NCI-H510A treated with DMSO at 0.1 percent for 48 hours (cell line): ENCODE measurements around the gene ZEB2.

Experiments used
- DNase-seq: peaks from one replicate; lab custom pipeline; 2025; lab: John Stamatoyannopoulos, UW

ZEB2 gene

DNA sequence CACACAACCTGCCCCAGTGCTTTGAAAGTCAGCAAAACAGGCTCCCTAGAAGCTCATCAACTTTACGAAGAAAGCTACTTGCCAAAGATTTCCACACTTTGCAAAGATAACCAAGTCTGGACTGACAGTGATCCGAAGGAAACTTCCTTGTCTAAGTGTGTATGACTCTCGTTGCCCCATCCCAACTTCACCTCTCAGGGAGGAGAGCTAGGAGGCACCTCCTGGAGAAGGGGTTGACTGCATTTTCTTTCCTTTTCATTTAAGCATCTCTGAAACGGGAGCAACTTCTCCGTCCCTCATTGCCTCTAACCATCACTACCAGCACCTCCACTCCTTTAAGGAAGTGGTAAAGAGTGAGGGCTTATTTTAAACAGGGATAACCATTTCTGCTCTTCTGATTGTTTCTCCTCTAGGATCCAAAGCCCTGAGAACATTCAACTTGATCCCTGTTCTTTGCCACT lies 7.0 kb downstream of the ZEB2 start:
- no peak for DNase-seq

GRCh38 chr2:144512470-144512869 lies 7.4 kb downstream of the ZEB2 start:
- DNase-seq, result no peak

- DNase-seq, result no peak
Observed at GRCh38 chr2:144511937-144512336, 8.0 kb downstream of the ZEB2 start.

DNA sequence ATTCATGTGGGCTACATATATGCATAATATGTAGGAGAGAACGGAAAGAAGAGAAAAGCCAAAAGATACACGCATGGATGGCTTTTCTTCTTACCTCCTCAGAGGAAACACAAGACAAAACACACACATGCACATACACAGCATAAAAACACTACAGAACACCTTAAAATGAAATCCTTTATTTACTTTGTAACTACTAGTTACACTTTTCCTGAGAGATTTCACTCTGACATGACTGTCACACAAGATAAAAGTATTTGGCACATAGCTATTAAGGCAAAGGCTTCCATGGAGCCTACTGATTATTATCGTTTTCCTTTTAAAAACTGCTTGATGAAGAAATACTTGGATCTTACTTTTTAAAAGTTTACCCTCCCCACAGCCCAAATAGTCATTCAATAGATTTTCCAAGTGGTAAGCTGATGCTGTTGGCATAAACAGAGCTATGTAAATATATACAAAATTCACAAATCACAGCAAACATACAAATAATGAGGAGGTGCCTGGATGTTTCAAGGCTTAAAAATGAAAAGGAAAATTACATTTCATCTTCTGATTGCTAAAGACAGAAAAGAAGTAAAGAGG lies 8.6 kb downstream of the ZEB2 start:
- no peak for DNase-seq

DNA sequence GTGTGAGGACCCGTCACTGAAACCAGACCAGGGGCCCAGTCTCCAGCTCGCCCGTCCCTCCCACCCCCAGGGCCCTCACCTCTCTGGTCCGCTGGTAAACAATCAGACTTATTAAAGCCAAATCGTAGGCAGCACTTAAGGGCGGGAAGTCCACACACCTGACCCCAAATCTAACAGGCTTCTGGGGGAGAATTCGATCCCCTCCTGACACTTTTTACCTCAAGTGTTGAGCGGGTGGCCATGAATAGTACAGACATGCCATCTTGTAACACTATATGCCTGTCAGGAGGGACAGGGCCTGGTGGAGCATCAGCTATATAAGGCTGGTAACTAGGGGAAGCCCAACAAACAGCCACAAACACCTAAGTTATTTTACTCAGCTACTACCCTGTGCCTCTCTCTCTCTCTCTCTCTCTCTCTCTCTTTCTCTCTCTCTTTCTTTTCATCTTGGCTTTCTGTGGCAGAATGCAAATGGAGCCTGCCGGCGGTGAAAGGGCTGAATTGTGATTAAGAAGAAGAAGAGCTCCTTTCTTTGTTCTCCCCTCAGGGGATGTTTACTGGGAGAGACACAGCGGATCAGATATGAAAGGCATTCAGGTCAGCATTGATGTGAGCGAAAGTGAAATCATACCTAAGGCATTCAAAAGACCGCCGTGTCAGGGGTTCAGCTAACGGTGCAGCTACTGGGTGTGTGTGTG lies 9.5 kb downstream of the ZEB2 start:
- no peak for DNase-seq

DNA sequence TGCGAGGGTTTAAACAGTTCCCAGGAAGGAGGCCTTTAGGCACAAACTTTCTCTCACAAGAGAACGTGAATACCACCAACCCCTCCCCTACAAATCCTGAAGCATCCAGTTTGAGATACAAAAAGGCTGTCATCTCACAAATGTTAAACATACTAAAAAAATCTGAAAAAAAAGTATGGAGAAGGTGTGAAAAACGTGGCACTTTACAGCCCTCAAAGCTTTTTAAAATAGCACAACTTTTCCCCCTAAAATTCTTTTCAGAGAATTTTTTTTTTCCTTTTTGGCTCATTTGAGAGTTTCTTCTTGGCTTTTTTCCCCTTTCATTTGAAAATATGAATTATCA lies 10.1 kb downstream of the ZEB2 start:
- no peak for DNase-seq

DNA sequence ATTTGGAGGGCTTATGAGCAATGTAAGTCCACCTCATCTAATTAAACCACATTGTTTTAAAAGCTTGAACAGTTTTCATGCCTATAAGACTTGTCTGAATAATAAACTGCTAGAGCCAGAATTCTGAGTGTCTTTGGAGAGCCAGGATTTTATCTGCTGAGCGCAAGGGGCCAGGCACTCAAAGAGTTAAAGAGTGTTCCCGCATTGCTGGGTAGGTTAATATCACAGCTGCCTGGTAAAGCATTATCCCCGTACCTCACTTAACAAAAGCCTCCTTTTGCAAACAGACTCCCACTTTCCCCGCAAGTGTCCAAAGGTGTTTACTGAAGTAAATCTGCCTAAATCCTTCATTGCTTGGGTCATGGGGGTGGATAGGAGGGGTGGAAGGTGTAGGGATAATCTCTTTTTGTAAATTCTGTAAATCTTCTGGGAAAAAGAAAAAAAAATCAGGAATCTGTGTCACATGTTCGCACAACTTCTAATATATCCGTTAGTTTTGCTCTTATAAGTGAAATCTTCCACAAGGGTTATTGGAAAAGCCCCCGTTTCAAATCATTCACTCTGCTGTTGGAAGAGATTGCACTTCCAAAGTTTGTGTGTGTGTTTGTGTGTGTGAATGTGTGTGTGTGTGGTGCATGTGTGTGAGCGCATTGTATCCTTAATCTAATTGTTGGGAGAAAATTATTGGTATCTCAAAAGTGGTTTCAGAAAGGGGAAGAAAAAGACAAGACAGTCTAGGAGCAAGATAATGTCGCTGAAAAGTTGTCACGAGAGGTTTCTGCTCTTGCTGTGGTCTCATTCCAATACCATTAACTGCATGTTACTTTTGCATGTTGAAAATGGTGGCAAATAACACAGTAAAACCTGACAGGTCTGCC lies 10.7 kb downstream of the ZEB2 start:
- DNase-seq, result no peak

GRCh38 chr2:144508172-144508851 lies 11.6 kb downstream of the ZEB2 start:
- DNase-seq, result no peak

DNA sequence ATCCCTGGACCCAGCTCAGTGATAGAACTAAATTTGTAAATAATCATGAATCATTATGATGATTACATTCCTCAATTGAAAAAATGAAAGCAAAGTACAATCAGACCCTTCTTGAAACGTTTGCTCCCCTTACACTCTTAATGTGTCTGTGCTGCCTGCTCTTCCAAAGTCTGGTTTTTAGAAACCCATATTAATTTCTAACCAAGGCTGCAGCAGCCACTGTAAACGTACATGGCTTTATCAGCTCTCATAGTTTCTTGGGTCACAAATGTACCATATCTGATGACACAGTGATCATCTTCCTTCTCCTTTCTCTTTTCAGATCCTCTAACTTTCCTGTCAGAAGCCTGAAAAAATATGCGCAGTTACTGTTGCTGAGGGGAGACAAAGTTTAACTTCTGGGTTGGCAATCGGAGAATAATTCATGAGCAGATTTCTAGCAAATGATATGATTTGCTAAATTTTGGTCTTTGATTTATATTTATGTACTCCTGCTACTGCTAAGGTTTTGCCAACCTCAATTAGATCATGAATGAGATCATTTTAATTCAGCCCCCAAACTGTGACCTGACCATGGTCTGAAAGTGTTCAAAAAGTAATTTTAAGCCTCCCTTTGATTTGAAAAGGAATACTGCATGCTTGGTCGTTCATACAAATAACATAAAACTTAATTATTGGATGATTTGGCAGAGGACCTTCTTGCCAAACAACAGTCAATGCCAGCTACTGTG lies 12.3 kb downstream of the ZEB2 start:
- DNase-seq, result no peak

GRCh38 chr2:144505245-144505831 lies 14.6 kb downstream of the ZEB2 start:
- no peak for DNase-seq

DNA sequence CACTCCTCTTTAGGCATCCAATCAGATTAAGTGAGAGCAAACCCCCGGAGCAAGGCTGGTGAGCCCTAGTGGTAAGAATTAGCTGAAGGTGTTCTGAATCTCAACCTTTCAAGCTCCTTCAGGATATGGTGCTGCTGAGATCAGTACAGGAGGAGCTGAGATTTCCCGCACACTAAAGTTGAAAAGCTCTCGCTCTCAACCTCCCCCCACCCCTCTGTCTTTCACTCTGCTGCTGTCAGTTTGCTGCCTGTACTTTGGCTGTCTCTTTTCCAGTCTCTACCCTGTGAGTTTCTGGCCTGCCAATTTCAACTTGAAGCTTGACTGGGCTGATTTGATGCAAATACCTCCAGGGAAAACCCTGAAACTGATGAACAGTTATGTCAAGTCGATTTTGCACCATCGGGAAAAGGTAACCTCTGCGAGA lies 15.7 kb downstream of the ZEB2 start:
- DNase-seq, result no peak

DNA sequence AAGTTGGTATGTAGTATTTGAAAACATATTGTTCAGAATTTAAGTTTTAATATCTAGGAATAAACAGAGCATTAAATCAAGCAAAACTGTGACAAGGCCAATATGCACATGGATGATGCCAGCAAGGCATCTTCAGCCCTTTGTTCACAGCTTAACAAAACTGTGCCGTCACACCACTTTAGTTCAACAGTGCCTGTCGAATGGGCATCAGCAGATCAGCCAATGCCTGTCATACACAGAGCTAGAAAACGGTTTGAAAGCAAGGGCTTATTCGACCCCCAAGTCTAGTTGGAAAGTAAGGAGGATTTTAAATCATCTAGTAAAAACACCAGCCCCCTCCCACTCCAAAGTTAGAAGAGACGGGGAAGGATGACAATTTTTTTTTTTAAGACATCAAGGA lies 16.7 kb downstream of the ZEB2 start:
- DNase-seq, result no peak

- no peak for DNase-seq
Observed at GRCh38 chr2:144502369-144502768, 17.6 kb downstream of the ZEB2 start.

- DNase-seq, result no peak
Observed at GRCh38 chr2:144501627-144502026, 18.3 kb downstream of the ZEB2 start.

- no peak for DNase-seq
Observed at GRCh38 chr2:144501118-144501517, 18.8 kb downstream of the ZEB2 start.

- no peak for DNase-seq
Observed at GRCh38 chr2:144500563-144500962, 19.4 kb downstream of the ZEB2 start.

- DNase-seq, result no peak
Observed at GRCh38 chr2:144498277-144498676, 21.6 kb downstream of the ZEB2 start.

DNA sequence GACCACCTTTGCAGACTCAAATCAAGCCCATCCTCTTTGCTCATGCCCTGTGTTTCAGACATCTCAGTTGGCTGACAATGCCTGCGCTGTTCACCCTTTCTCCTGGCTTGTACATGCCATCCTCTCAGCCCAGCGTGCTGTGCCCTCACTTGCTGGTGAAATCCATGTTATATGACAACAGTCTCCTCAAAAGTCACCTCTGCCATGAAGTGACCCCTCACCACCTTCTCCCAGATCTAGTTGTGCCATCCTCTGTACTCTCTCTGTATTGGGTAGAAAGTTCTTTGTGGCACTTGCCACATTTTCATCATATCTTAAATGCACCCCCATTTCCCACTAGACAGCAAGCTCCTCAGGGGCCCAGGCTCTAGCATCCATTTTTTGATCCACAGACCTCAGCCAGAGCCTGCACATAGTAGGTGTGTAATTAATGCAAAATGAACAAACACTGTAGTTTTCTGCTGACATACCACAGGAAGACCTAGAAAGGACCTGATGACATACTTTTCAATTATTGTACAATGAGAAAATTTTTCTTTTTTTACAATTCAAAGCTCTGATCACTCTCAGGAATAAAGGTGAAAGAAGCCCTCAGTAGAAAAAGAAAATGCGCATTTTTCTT lies 22.8 kb downstream of the ZEB2 start:
- no peak for DNase-seq

DNA sequence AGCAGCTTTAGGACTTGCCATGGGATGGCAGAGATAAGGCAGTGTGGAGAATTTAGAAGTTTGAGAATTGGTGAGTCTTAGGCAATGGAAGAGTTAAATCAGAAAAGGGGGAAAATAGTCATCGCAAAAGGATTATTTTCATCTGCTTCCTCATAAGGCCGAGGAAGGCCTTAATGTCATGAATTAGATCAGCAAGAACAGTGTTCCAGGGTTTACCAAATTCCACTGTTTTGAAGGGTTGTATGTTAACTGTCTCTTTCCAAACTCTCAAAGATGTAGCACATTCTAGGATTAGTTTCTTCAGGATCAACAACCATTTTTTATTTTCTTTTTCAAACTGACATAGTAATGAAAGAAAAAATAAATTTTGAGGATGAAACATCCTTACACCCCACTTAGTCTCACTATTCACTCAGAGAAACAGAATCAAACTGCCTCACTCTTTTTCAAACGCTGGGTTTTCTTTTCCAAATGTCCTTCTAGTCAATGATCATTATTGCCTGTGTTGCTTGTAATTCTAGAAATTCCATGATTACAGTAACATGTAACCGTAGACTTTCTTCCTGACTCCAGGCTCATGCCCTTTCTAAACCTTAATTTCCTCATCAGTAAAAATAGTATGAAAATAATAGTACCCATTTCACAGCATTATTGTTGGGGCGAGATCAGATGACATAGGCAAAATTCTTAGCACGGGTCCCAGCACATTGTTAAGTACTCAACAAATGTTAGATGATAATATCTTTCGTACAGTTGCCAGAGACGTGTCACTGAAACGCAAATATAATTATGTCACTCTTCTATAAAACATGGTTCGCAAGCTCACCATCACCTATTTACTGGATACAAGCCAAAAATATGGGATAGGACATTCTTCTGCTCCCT lies 23.6 kb downstream of the ZEB2 start:
- no peak for DNase-seq
